ENCODE measurements around the gene TMEM8B. TPM values are rescaled to one million over a fixed set of nuclear protein-coding genes. Genes with fewer than 3 reads are reported as not detected.

Gene TMEM8B
- total and polyA plus RNA-seq, 2 donors (not counting 1 experiment from before 2014, with no cell fraction given): 12.2 to 14.5 TPM

- H3K27me3 Mint-ChIP-seq: no peaks in the 10 kb centered on the region
- Histone ChIP-seq H3K27ac (ENCODE audit: low read length in 2 of 2) (no peak overlapping the region), H3K4me3 (ENCODE audit: control extremely low read depth in 1 of 5, extremely low read depth in 1 of 5, insufficient read depth in 1 of 5, low read depth in 2 of 5, low read length in 4 of 5) (no peak overlapping the region), H3K9me3 (ENCODE audit: control extremely low read depth in 1 of 3, control insufficient read depth in 2 of 3, insufficient read depth in 1 of 3, low read length in 2 of 3) (no peaks in the 10 kb centered on the region), H3K27me3 (replicated peaks in 1 of 4; ENCODE audit: control extremely low read depth in 1 of 4, control insufficient read depth in 3 of 4, insufficient read depth in 4 of 4, low read length in 3 of 4) (no peaks in the 10 kb centered on the region), H3K36me3 (replicated peaks in 1 of 2; ENCODE audit: control extremely low read depth in 1 of 2, control insufficient read depth in 1 of 2, extremely low read depth in 1 of 2, insufficient read depth in 2 of 2, low read length in 1 of 2) (no peaks in the 10 kb centered on the region), H2AFZ (ENCODE audit: insufficient read depth, low read depth, low read length, poor library complexity, severe bottlenecking) (no peak overlapping the region), H3K4me2 (replicated peaks; ENCODE audit: low read depth, low read length, poor library complexity, severe bottlenecking) (no peak overlapping the region), H3K9ac (ENCODE audit: low read length) (no peak overlapping the region), H4K20me1 (ENCODE audit: control insufficient read depth, insufficient read depth, low read length, poor library complexity, severe bottlenecking) (no peaks in the 10 kb centered on the region), H3K4me1 (ENCODE audit: control insufficient read depth in 2 of 2, insufficient read depth in 2 of 2, low read length in 2 of 2) (peaks cover 15 to 22% of the 10 kb centered on the region in 2 donors), H3K79me2 (ENCODE audit: control insufficient read depth, insufficient read depth, low read length) (no peaks in the 10 kb centered on the region)
- CTCF ChIA-PET: interaction anchor here (1.0 to 2.0 kb wide), 3 partner anchors 26 to 62 kb away, joined by 3 to 10 read pairs (median 8); no protein-coding TSS in a partner anchor
- DNase-seq (no peak), ATAC-seq (ENCODE audit: low read depth) (no peak)
- TF ChIP-seq CTCF (IDR thresholded peaks at IDR 0.05) (no peak), EZH2 (IDR thresholded peaks at IDR 0.05; ENCODE audit: borderline replicate concordance, insufficient read depth, low read depth, low read length, poor library complexity, severe bottlenecking) (no peak)
- POLR2A ChIA-PET: no interaction called here
- H3K9me3 Mint-ChIP-seq (ENCODE audit: insufficient read depth): no peaks in the 10 kb centered on the region
- H3K4me3 Mint-ChIP-seq: no peak overlapping the region
- WGBS (ENCODE audit: insufficient coverage): 64% methylated on average over 1 of the region's 2 CpGs
- no peak overlapping the region for H3K27ac Mint-ChIP-seq
- intact Hi-C loops (cut with micrococcal nuclease): no loop called here
- peaks cover 18% of the 10 kb centered on the region for H3K4me1 Mint-ChIP-seq
Observed at GRCh38 chr9:35852267-35852815, 23.3 kb downstream of the TMEM8B start.
